Tibial nerve (tissue), 3 donors: ENCODE measurements around the gene NTRK2.

Experiments
- CTCF ChIP-seq, 5 experiments: fragments of 200-600 bp in 3 of 5; fragments of 450-650 bp in 2 of 5; sonication (generic) in 3 of 5; IDR thresholded peaks; one replicate each; pipeline ENCODE4 v1.5.1; 2016 to 2019; ENCODE audit warnings: antibody characterized with exemption in 5 of 5, mild to moderate bottlenecking in 3 of 5, moderate library complexity in 2 of 5
- POLR2A ChIP-seq, 2 donors: fragments of 450-650 bp; IDR thresholded peaks; one replicate each; pipeline ENCODE4 v1.6.1; 2017; ENCODE audit warnings: antibody characterized with exemption in 2 of 2, mild to moderate bottlenecking in 2 of 2, moderate library complexity in 2 of 2

GRCh38 chr9:84686068-84686467 is 16.5 kb downstream of the NTRK2 start:
- TF ChIP-seq CTCF (IDR thresholded peaks at IDR 0.05): no peak
- TF ChIP-seq POLR2A (IDR thresholded peaks at IDR 0.05): no peak
